ENCODE measurements around the gene ELOA. TPM values are rescaled to one million over a fixed set of nuclear protein-coding genes. Genes with fewer than 3 reads are reported as not detected.

ELOA gene, protein sequence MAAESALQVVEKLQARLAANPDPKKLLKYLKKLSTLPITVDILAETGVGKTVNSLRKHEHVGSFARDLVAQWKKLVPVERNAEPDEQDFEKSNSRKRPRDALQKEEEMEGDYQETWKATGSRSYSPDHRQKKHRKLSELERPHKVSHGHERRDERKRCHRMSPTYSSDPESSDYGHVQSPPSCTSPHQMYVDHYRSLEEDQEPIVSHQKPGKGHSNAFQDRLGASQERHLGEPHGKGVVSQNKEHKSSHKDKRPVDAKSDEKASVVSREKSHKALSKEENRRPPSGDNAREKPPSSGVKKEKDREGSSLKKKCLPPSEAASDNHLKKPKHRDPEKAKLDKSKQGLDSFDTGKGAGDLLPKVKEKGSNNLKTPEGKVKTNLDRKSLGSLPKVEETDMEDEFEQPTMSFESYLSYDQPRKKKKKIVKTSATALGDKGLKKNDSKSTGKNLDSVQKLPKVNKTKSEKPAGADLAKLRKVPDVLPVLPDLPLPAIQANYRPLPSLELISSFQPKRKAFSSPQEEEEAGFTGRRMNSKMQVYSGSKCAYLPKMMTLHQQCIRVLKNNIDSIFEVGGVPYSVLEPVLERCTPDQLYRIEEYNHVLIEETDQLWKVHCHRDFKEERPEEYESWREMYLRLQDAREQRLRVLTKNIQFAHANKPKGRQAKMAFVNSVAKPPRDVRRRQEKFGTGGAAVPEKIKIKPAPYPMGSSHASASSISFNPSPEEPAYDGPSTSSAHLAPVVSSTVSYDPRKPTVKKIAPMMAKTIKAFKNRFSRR
- 62.4 and 65.9 TPM in 2 replicates for total RNA-seq (2014; rRNA removed; shearing (Covaris generic))

GRCh38 chr1:23743287-23744152 lies at the start of gene ELOA:
TSS of gene ELOA (plus strand) at chr1:23743471. CDS start at chr1:23743504, 33 bp downstream.
- H3K9me3 ChIP-seq (replicated peaks) = no peaks in the 10 kb centered on the region
- H3K27me3 ChIP-seq = no peaks in the 10 kb centered on the region
- H3K4me1 ChIP-seq = peaks cover 8% of the 10 kb centered on the region; the same call in 1 of the 2 replicates
- DNase-seq = peak; percentile 79 to 80
- peak within 1 kb of the TSS; percentile 42; the same call in 1 of the 2 replicates for H3K27ac ChIP-seq
- H3K36me3 ChIP-seq = peaks cover 5% of the 10 kb centered on the region; the same call in 1 of the 2 replicates
- H3K4me3 ChIP-seq = peak within 1 kb of the TSS; percentile 95

- Histone ChIP-seq H3K9me3 (replicated peaks) (no peaks in the 10 kb centered on the region), H3K27me3 (no peaks in the 10 kb centered on the region), H3K27ac (no peak overlapping the region; the same call in 1 of the 2 replicates), H3K4me3 (peak overlapping the region; percentile 90), H3K4me1 (peaks cover 16% of the 10 kb centered on the region), H3K36me3 (peaks cover 64% of the 10 kb centered on the region)
- no peak for DNase-seq
These were observed 49.7 kb upstream of the ELOA start for GRCh38 chr1:23693599-23693998.

- DNase-seq = no peak
- Histone ChIP-seq H3K9me3 (replicated peaks) (no peaks in the 10 kb centered on the region), H3K4me1 (peaks cover 16% of the 10 kb centered on the region), H3K27ac (no peak overlapping the region), H3K4me3 (no peak overlapping the region), H3K27me3 (no peaks in the 10 kb centered on the region), H3K36me3 (peaks cover 70% of the 10 kb centered on the region)
These were observed 48.9 kb upstream of the ELOA start for GRCh38 chr1:23694371-23694770.

- Histone ChIP-seq H3K9me3 (replicated peaks) (no peaks in the 10 kb centered on the region), H3K36me3 (peaks cover 82% of the 10 kb centered on the region), H3K4me1 (peaks cover 16% of the 10 kb centered on the region), H3K27me3 (no peaks in the 10 kb centered on the region), H3K27ac (no peak overlapping the region), H3K4me3 (no peak overlapping the region)
- DNase-seq = no peak
These were observed 47.6 kb upstream of the ELOA start for GRCh38 chr1:23695667-23696066.

DNA sequence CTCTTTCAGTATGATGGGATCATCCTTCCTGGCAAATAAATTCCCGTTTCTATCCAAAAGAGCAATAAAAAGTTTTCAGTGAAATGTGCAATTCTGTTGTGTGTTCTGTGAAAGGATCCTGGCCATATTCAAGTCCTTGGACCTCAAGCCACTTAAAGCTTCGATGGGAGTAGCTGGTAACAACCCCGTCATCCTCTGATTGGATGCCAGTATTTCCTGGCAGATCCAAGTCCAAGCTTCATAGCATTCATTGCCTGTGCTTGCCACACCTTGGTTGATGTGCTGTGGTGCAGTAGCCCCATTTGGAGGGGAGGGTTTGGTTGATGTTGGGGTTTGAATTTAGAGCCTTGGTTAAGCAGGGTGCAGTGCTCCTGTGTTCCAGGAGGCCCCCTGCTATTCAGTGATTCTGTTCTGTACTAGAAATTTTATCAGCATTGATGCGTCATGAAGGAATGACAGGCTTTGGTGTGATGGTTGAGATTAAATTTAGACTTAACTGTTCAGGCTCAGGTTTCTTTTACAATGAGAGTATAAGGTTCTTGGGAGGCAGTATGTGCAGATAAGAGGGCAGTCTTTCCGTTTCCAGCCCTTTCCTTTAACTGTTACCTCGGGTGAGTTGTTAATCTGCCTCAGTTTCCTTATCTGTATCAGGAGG lies 46.8 kb upstream of the ELOA start:
- no peaks in the 10 kb centered on the region for H3K27me3 ChIP-seq
- DNase-seq = no peak
- H3K27ac ChIP-seq = no peak overlapping the region
- H3K4me3 ChIP-seq = no peak overlapping the region
- H3K9me3 ChIP-seq (replicated peaks) = no peaks in the 10 kb centered on the region
- H3K4me1 ChIP-seq = peaks cover 16% of the 10 kb centered on the region
- H3K36me3 ChIP-seq = peaks cover 90% of the 10 kb centered on the region

- H3K4me3 ChIP-seq = no peak overlapping the region
- peaks cover 94% of the 10 kb centered on the region for H3K36me3 ChIP-seq
- peaks cover 9% of the 10 kb centered on the region for H3K4me1 ChIP-seq
- no peaks in the 10 kb centered on the region for H3K9me3 ChIP-seq (replicated peaks)
- no peak overlapping the region for H3K27ac ChIP-seq
- DNase-seq = no peak
- H3K27me3 ChIP-seq = no peaks in the 10 kb centered on the region
These were observed 44.8 kb upstream of the ELOA start for GRCh38 chr1:23698466-23698865.

DNA sequence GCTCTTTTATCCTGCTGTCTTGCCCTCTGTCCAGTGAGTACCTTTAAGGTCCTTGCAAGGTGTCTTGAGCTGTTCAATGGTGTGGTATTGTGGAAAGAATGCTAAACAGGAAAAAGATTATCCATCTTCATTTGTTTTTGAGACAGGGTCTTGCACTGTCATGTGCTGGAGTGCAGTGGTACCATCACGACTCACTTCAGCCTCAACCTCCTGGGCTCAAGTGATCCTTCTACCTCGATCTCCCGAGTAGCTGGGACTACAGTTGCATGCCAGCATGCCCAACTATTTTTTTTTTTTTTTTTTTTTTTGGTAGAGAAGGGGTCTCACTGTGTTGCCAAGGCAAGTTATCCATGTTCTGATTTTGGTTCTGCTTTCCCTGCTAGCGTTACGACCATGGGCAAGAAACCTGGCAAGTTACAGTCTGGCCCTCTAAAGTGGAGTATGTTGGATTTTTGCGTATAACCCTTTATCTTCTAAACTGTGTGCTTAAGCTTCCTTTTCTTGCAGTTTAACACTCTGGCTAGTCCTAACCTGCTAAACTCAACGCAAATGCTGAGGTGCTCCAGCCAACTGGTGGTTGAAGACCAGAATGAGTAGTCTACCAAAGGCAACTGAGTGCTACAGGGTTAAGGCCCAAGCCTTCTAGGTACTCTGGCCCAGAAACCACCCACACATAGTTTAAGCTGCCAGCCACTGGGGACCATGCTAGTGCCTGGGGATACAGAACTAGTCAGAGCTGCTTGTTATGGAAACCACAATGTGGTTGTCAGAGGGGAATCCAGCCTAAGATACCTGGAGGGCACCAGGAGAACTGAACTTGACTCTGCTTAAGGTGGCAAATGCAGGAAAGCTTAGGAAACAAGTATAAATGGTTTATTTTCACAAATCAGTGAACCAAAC lies 43.7 kb upstream of the ELOA start:
- Histone ChIP-seq H3K4me1 (0 out of 2 replicates have a peak, but pooled peaks cover 3% of the 10 kb centered on the region), H3K4me3 (no peak overlapping the region), H3K27ac (no peak overlapping the region), H3K36me3 (peaks cover 91% of the 10 kb centered on the region), H3K27me3 (no peaks in the 10 kb centered on the region), H3K9me3 (replicated peaks) (no peaks in the 10 kb centered on the region)
- DNase-seq = no peak

- Histone ChIP-seq H3K4me3 (no peak overlapping the region), H3K9me3 (replicated peaks) (no peaks in the 10 kb centered on the region), H3K36me3 (peaks cover 85% of the 10 kb centered on the region), H3K27ac (no peak overlapping the region), H3K4me1 (no peaks in the 10 kb centered on the region), H3K27me3 (no peaks in the 10 kb centered on the region)
- DNase-seq = no peak
These were observed 42.0 kb upstream of the ELOA start for GRCh38 chr1:23701310-23701709.

DNA sequence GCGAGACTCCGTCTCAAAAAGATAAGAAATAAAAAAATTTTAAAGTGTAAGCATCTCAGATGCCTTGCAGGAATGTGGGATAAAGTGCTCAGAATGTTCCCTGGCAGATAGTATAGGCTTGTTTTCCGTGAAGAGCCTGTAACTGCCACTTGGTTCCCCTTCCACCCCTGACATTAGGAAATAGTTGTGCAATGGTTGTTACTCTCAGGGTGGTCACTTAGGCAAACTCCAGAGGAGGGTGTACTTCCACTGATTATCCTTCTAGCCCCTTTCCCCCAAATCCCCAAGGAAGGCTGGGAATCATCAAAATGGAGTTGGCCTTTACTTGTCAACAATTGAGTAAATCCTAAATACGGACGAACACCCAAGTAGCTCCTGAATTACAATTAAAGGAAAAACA lies 41.3 kb upstream of the ELOA start:
- Histone ChIP-seq H3K4me3 (no peak overlapping the region), H3K9me3 (replicated peaks) (no peaks in the 10 kb centered on the region), H3K27ac (no peak overlapping the region), H3K27me3 (no peaks in the 10 kb centered on the region), H3K4me1 (no peaks in the 10 kb centered on the region), H3K36me3 (peaks cover 79% of the 10 kb centered on the region)
- DNase-seq = no peak

- H3K27me3 ChIP-seq = no peaks in the 10 kb centered on the region
- no peak overlapping the region for H3K27ac ChIP-seq
- H3K36me3 ChIP-seq = peaks cover 52% of the 10 kb centered on the region
- no peaks in the 10 kb centered on the region for H3K4me1 ChIP-seq
- no peak for DNase-seq
- no peak overlapping the region for H3K4me3 ChIP-seq
- H3K9me3 ChIP-seq (replicated peaks) = no peaks in the 10 kb centered on the region
These were observed 38.3 kb upstream of the ELOA start for GRCh38 chr1:23704834-23705495.

GRCh38 chr1:23709229-23709628 lies 34.0 kb upstream of the ELOA start:
- Histone ChIP-seq H3K27ac (no peak overlapping the region), H3K4me1 (no peaks in the 10 kb centered on the region), H3K27me3 (no peaks in the 10 kb centered on the region), H3K36me3 (peaks cover 14% of the 10 kb centered on the region), H3K4me3 (no peak overlapping the region), H3K9me3 (replicated peaks) (no peaks in the 10 kb centered on the region)
- no peak for DNase-seq

DNA sequence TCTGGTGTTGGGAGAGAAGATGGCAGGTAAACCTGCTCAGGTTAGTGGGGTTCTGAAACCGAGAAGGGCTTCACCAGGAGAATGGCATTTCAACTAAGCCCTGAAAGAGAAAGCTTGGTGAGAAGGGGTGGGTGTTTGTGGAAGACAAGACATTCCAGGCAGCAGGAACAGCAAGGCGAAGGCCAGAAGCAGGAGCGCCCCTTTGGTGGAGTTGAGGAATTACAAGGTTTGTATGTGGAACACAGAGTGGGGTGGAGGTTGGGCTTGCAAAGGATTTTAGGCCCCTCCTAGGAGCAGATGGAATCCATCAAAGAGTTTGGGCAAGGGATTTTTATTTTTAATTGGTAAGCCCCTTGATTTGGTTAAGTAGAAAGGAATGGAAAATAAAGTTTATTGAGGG lies 24.8 kb upstream of the ELOA start:
- Histone ChIP-seq H3K27ac (no peak overlapping the region), H3K36me3 (no peaks in the 10 kb centered on the region), H3K9me3 (replicated peaks) (no peaks in the 10 kb centered on the region), H3K4me1 (no peaks in the 10 kb centered on the region), H3K27me3 (no peaks in the 10 kb centered on the region), H3K4me3 (no peak overlapping the region)
- DNase-seq = peak; percentile 47 to 56

Measured in SJCRH30 (cell line).